Loucy (cell line): ENCODE results near the gene GPR17.

Experiments used
- H2AFZ ChIP-seq: fragments of 200-600 bp; sonication (generic); 2 replicates; pipeline ENCODE4 v1.6.0; 2016; ENCODE audit warnings: antibody characterized with exemption, mild to moderate bottlenecking, low read length, moderate library complexity
- H3F3A ChIP-seq: fragments of 200-600 bp; 2 replicates; pipeline ENCODE4 v1.6.0; 2016; ENCODE audit warnings: antibody characterized with exemption, low read depth, mild to moderate bottlenecking
- H3K27me3 ChIP-seq: fragments of 200-600 bp; sonication (generic); 2 replicates; pipeline ENCODE4 v1.6.1; 2014; ENCODE audit warnings: low read length, mild to moderate bottlenecking; ENCODE audit not compliant: insufficient read depth, poor library complexity, severe bottlenecking
- H3K36me3 ChIP-seq: fragments of 200-600 bp; sonication (generic); 2 replicates; pipeline ENCODE4 v1.6.1; 2016; ENCODE audit warnings: low read length; ENCODE audit not compliant: insufficient read depth
- H3K4me1 ChIP-seq: fragments of 200-600 bp; sonication (generic); 2 replicates; pipeline ENCODE4 v1.5.1; 2014; ENCODE audit warnings: low read length, mild to moderate bottlenecking; ENCODE audit not compliant: insufficient read depth, poor library complexity, severe bottlenecking
- H3K4me2 ChIP-seq: fragments of 200-600 bp; sonication (generic); 2 replicates; pipeline ENCODE4 v1.6.0; 2014; ENCODE audit warnings: antibody characterized with exemption, low read length, low read depth, mild to moderate bottlenecking; ENCODE audit not compliant: poor library complexity, severe bottlenecking
- H3K4me3 ChIP-seq: fragments of 200-600 bp; sonication (generic); 2 replicates; pipeline ENCODE4 v1.5.1; 2014; ENCODE audit warnings: low read length, mild to moderate bottlenecking, mixed read lengths; ENCODE audit not compliant: poor library complexity, severe bottlenecking
- H3K79me2 ChIP-seq: fragments of 200-600 bp; sonication (generic); 2 replicates; pipeline ENCODE4 v1.6.1; 2014; ENCODE audit warnings: low read length; ENCODE audit not compliant: insufficient read depth
- H3K9ac ChIP-seq: fragments of 200-600 bp; sonication (generic); 2 replicates; pipeline ENCODE4 v1.6.0; 2014; ENCODE audit warnings: mild to moderate bottlenecking, low read depth, low read length, moderate library complexity; ENCODE audit not compliant: poor library complexity, severe bottlenecking
- H3K9me2 ChIP-seq: fragments of 200-600 bp; sonication (generic); replicated peaks from 2 replicates; pipeline ENCODE4 v1.6.1; 2016; ENCODE audit warnings: low read depth, low read length, mixed read lengths
- H3K9me3 ChIP-seq: fragments of 200-600 bp; sonication (generic); 2 replicates; pipeline ENCODE4 v1.6.1; 2014; ENCODE audit warnings: mild to moderate bottlenecking, antibody characterized with exemption, low read length, low read depth; ENCODE audit not compliant: insufficient read depth
- H4K20me1 ChIP-seq: fragments of 200-600 bp; sonication (generic); 2 replicates; pipeline ENCODE4 v1.6.0; 2014; ENCODE audit warnings: antibody characterized with exemption, low read length, mild to moderate bottlenecking; ENCODE audit not compliant: insufficient read depth, poor library complexity, severe bottlenecking
- EZH2phosphoT487 ChIP-seq: fragments of 200-600 bp; IDR thresholded peaks from 2 replicates; pipeline ENCODE4 v1.6.1; 2018; ENCODE audit warnings: antibody characterized with exemption, mild to moderate bottlenecking, moderate library complexity, borderline replicate concordance
- TF ChIP-seq, protein P1 (sequence below): fragments of 200-600 bp; sonication (generic); conservative IDR thresholded peaks from 2 replicates; pipeline ENCODE4 v1.5.1; 2014; ENCODE audit warnings: mild to moderate bottlenecking, antibody characterized with exemption, low read length

GPR17 gene

DNA sequence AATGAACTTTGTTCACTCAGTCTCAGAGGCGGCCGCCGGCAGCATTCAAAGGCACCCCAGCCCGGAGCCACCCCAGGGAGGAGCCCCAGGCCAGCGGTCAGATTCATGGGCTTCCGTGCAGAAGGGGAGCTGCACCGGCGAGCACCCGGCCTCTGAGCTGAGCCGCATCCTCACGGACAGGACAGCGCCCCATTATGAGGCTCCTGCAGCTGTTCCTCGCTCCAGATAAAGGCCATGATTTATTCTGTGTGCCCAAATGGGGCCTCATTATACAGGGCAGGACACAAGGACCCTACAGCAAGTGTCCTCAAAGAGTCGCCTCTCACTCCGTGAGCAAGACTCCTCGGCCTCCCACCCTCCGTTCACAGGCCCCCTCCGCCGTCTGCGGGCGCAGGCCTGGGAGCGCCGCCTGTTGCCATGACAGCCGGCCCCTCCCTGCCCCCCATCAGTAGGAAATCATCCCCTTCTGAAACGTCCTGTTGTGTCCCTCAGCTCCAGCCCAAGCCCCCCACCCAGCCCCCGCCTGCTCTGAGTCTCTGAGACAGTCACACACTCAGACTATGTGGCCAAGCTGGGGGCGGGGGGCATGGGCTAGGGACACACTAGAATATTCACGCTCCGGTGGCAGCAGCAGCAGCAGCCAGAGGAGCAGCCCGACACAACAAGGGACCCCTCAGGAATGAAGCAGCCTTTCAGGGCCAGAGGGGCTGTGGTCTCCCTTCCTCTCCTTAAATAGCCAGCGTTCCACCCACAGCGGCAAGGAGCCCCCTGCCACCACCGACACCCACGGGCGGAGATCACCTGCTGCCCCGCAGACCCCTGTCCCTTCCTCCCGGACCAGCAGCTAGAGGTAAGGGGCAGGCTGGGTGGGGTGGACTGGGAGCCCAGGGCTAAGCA lies at the start of gene GPR17:
TSS of gene GPR17 (plus strand) at position 759 of the 897 bp plus-strand sequence. CDS start 4,583 bp downstream, outside the sequence.
- Histone ChIP-seq H3K4me2 (no peak within 1 kb of the TSS), H3F3A (no peaks in the 10 kb centered on the region), H4K20me1 (no peaks in the 10 kb centered on the region), H3K36me3 (no peaks in the 10 kb centered on the region), H3K4me1 (peaks cover 54% of the 10 kb centered on the region), H2AFZ (no peak within 1 kb of the TSS), H3K4me3 (no peak within 1 kb of the TSS), H3K27me3 (no peaks in the 10 kb centered on the region), H3K9ac (no peak within 1 kb of the TSS), H3K9me3 (no peaks in the 10 kb centered on the region), H3K79me2 (peaks cover 10% of the 10 kb centered on the region; the same call in 1 of the 2 replicates), H3K9me2 (no peaks in the 10 kb centered on the region)
- no peak for TF ChIP-seq EZH2phosphoT487
- TF ChIP-seq, protein P1, sequence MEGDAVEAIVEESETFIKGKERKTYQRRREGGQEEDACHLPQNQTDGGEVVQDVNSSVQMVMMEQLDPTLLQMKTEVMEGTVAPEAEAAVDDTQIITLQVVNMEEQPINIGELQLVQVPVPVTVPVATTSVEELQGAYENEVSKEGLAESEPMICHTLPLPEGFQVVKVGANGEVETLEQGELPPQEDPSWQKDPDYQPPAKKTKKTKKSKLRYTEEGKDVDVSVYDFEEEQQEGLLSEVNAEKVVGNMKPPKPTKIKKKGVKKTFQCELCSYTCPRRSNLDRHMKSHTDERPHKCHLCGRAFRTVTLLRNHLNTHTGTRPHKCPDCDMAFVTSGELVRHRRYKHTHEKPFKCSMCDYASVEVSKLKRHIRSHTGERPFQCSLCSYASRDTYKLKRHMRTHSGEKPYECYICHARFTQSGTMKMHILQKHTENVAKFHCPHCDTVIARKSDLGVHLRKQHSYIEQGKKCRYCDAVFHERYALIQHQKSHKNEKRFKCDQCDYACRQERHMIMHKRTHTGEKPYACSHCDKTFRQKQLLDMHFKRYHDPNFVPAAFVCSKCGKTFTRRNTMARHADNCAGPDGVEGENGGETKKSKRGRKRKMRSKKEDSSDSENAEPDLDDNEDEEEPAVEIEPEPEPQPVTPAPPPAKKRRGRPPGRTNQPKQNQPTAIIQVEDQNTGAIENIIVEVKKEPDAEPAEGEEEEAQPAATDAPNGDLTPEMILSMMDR: no peak

GRCh38 chr2:127596311-127597045 lies 49.5 kb upstream of the GPR17 start:
- no peaks in the 10 kb centered on the region for H3K36me3 ChIP-seq
- no peaks in the 10 kb centered on the region for H3K79me2 ChIP-seq
- no peak overlapping the region for H3K4me2 ChIP-seq
- peaks cover 8% of the 10 kb centered on the region; the same call in 1 of the 2 replicates for H3K9me3 ChIP-seq
- no peaks in the 10 kb centered on the region for H4K20me1 ChIP-seq
- no peaks in the 10 kb centered on the region for H3K27me3 ChIP-seq
- TF ChIP-seq EZH2phosphoT487: no peak
- H3K4me1 ChIP-seq: peaks cover 24% of the 10 kb centered on the region
- H3K9me2 ChIP-seq: no peaks in the 10 kb centered on the region
- H3K9ac ChIP-seq: no peak overlapping the region
- no peak overlapping the region for H3K4me3 ChIP-seq
- no peaks in the 10 kb centered on the region for H3F3A ChIP-seq
- H2AFZ ChIP-seq: no peak overlapping the region

DNA sequence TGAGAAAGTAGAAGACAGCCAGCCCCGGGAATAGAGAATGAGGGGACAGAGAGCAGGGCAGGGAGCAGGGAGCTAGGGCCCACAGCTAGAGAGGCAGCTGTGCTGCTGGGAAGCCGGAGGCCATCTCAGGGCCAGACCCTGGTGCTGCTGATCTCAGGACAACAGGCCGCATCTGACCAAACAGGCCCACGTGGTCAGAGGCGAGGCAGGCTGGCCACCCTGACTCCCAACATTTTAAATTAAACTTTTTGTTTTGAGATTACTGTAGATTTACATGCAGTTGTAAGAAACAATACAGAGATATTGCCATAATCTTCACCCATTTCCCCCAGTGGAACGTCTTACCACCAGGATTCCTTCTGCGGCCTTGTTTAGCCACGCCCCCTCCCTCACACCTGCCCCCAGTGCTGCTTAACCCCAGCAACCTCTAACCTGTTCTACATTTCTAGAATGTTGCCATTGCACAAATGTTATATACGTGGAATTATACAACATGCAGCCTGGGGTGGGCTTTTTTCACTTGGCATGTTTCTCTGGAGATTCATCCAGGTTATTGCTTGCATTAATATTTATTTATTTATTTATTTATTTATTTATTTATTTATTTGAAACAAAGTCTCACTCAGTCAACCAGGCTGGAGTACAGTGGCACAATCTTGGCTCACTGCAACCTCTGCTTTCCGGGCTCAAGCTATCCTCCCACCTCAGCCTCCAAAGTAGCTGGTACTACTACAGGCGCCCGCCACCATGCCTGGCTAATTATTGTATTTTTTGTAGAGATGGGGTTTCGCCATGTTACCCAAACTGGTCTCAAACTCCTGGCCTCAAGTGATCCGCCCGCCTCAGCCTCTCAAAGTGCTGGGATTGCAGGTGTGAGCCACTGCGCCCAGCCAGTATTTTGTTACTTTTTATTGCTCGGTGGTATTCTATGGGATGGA lies 48.6 kb upstream of the GPR17 start:
- Histone ChIP-seq H3K4me2 (peak overlapping the region; percentile 8), H3K9me2 (no peaks in the 10 kb centered on the region), H3K4me1 (peaks cover 21% of the 10 kb centered on the region), H4K20me1 (no peaks in the 10 kb centered on the region), H3K9me3 (peaks cover 8% of the 10 kb centered on the region; the same call in 1 of the 2 replicates), H3K9ac (no peak overlapping the region), H3K4me3 (no peak overlapping the region), H2AFZ (no peak overlapping the region), H3F3A (no peaks in the 10 kb centered on the region), H3K27me3 (no peaks in the 10 kb centered on the region), H3K36me3 (no peaks in the 10 kb centered on the region), H3K79me2 (no peaks in the 10 kb centered on the region)
- TF ChIP-seq EZH2phosphoT487: no peak
- TF ChIP-seq, protein P1: no peak
